DOHH2 (cell line): ENCODE results near the gene BCORL1.

Source experiments
- CTCF ChIP-seq: fragments of 200-600 bp; sonication (generic); IDR thresholded peaks from one replicate; pipeline ENCODE4 v1.5.1; 2014; ENCODE audit warnings: antibody characterized with exemption, mild to moderate bottlenecking, low read depth, low read length; ENCODE audit not compliant: poor library complexity, severe bottlenecking
- EZH2phosphoT487 ChIP-seq: fragments of 200-600 bp; sonication (generic); IDR thresholded peaks from 2 replicates; pipeline ENCODE4 v1.6.1; 2017; ENCODE audit warnings: borderline replicate concordance, mild to moderate bottlenecking, antibody characterized with exemption, low read length, moderate library complexity, mixed read lengths

- TF ChIP-seq CTCF (no peak), EZH2phosphoT487 (no peak)
Observed at GRCh38 chrX:130013661-130014060, 31.2 kb downstream of the BCORL1 start.
